Measurements from ENCODE around the gene STAP2.
"Not testable (repeated sequence)": the region's sequence is repeated elsewhere in the genome, so short reads cannot be mapped to it uniquely, and the experiment has no call there.

STAP2 gene

DNA sequence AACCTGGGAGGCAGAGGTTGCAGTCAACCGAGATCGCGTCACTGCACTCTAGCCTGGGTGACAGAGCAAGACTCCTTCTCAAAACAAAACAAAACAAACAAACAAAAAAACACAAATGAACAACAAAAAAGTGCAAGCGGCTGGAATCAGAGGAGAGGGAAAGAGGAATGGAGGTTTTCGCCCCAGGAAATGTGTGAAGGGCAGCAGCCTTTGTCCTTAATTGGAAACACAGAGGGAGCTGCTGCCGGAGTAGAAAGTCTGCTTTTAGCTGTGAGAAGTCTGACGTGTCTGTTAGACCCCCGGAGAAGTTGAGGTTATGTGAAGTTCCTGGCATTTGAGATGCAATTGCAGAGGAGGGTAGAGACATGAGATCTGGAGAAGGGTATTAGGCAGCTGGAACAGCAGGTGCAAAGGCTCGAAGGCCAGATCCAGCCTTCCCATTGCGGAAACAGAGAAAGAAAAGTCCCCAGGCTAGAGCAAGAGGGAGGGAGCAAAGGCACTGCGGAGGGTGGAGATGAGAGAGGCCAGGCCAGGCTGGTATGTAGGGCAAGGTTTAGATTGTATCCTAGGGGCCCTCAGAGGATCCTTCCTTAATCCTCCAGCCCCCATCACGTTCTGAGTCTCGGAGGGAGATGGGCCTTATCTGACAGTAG lies 36.9 kb downstream of the STAP2 start:
- no peak for DNase-seq (ENCODE audit: low read depth, low spot score)

DNA sequence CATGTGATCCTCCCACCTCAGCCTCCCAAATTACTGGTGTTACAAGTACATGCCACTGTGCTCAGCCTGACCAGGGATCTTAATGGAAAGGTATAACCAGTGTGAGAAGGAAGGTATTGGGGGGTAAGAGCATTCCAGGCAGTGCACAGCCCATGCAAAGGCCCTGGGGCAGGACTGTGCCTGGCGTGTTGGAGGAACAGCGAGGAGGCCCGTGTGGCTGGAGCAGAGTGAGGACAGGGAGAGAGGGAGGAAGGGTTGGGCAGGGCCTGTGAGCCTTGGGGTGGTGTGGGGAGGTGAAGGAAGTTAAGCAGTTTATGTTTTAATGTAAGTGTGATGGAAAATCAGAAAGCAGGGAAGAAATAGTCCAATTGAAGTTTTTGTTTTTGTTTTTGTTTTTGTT lies 38.0 kb downstream of the STAP2 start:
- DNase-seq (ENCODE audit: low read depth, low spot score), result no peak

DNA sequence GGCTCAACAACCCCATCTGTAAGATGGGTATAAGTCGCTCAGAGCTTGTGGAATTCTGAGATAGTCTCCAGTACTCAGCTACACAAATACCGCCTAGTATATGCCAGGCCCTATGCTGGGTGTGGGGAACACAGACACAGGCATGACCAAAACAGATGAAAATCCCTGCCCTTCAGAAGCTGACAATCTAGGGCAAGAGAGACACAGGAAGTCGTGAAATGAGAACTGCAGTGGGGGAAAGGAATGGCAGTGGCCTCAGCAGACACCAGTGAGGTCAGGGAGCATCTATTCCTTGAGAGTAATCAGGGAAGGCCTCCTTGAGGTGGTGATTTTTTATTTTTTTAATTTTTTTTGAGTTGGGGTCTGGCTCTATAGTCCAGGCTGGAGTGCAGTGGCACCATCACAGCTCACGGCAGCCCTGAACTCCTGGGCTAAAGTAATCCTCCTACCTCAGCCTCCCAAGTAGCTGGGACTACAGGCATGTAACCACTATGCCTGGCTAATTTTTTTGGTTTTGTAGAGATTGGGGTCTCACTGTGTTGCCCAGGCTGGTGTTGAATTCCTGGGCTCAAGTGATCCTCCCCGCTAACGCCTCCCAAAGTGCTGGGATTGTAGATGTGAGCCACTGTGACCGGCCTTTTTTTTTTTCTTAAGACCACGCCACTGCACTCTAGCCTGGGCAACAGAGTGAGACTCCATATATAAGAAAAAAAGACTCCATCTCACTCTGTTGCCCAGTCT lies 39.6 kb downstream of the STAP2 start:
- DNase-seq (ENCODE audit: low read depth, low spot score), result no peak

DNA sequence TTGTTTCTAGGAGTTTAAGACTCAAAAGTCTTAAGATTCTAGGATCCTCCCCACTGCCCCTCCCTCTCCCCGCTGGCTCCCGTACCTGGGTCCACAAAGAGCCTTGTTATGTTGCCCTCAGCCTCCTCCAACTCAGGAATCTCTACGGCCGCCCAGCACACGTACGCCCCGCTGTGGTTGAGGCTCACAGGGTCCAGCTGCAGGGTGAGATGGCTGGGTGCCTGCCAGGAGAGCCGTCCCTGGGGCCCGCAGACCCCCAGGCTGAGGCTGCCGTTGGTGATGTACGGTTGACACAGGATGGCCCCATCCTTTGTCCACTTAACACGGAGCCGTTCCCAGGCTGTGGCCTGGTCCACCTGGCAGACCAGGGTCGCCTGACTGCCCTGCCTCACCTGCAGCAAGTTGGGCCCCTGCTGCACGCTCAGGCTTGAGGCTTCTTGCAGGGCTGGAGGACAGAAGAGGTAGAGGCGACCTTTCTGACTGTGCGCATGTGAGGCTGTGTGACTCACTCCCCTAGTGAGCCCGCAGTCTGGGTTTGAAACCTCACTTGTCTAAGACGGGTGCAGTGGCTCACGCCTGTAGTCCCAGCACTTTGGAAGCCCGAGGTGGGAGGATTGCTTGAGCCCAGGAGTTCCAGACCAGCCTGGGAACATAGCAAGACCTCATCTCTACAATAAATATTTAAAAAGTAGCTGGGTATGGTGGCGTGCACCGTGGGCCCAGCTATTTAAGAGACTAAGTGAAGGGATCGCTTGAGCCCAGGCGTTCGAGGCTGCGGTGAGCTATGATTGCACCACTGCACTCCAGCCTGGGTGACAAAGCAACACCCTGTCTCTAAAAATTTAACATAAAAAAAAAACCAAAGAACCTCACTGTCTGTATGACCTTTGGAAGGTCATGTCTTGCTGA lies 40.5 kb downstream of the STAP2 start:
- no peak for DNase-seq (ENCODE audit: low read depth, low spot score)

DNA sequence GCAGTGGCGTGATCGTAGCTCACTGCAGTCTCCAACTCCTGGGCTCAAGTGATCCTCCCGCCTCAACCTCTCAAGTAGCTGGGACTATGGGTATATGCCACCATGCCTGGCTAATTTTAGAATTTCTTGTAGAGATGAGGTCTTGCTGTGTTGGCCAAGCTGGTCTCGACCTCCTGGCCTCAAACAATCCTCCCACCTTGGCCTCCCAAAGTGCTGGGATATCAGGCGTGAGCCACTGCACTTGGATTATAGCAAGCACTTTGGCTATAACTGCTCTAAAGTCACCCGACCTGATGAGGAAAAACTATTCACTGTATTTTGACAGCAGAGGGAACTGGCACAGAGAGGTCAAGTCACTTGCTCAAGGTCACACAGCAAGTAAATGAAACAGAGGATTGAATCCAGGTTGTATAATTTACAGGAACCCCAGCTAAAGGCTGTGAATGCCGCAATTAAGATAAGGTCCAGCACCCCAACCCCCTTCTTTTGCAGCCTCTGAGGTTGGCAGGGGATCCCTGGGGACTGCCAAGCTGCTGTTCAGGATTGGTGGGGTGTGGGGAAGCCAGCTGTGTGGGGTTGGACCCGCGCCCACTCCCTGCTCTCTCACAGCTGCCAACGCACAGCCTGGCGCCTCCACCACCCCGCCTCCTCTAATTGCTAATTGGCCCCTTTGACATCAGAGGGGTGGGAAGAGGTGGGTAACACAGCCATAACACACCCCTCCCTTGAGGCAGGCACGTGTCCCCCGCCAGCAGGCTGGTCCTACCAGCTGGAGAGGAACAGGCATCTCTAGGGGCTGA lies 42.5 kb downstream of the STAP2 start:
- no peak for DNase-seq (ENCODE audit: low read depth, low spot score)

DNA sequence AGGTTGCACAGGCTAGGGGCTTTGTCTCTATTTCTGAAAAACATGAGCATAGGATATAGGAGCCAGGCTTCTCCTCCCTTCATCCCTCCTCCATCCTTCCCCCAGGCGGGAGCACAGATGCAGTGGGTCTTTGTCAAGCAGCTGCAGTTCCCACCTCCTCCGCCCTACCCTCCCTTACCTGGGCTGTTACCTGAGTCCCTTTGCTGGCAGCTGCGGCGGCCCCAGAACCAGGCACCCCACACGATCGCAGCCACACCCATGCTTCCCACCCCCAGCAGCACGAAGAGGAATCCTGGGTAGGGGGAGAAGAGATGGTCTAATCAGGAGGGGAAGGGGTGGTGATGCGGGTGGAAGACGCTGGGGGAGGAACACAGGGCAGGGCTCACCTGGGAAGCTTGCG lies 44.2 kb downstream of the STAP2 start:
- DNase-seq (ENCODE audit: low read depth, low spot score), result no peak

DNA sequence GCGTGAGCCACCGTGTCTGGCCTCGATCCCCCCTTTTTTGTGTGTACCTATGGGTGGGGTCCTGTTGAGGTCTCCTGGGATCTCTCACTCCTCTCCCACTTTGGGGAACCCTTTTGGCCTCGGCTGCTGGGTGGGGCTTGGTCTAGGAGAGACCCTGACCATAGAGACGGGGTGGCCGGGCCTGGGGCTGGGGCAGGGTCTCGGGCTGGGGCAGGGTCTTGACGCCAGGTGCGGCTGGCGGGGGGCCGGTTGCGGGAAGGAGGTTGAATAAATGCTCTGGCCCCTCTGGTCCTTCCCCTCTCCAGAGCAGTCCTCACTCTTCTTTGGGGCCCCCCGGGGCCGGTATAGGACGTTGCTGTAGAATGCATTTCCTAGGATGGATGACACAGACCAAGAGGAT lies 46.1 kb downstream of the STAP2 start:
- no peak for DNase-seq (ENCODE audit: low read depth, low spot score)

DNA sequence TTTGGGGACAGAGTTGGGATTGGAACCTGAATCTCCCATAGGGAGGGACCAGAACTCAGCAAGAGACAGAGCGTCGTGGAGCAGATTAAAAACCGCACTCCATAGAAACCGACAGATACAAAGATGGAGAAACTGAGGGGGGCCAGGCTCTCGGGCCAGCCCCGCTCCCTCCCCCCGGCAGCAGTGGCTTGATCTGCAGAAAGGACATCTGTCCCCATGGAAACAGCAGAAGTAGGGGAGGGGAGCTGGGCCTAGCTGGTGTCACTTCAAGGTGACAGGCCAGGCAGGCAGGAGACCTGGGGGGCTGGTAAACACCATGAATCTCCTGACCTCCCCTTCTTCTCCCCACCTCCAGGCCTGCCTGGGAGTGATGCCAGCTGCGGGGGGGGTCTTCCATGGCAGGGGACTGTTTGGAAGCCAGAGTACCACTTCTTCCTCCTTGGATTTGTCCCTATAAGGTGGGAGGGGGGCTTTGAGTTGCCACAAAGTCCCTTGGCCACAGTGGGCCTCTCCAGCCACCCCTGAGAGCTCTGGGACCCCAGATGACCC lies 47.4 kb downstream of the STAP2 start:
- no peak for DNase-seq (ENCODE audit: low read depth, low spot score)

DNA sequence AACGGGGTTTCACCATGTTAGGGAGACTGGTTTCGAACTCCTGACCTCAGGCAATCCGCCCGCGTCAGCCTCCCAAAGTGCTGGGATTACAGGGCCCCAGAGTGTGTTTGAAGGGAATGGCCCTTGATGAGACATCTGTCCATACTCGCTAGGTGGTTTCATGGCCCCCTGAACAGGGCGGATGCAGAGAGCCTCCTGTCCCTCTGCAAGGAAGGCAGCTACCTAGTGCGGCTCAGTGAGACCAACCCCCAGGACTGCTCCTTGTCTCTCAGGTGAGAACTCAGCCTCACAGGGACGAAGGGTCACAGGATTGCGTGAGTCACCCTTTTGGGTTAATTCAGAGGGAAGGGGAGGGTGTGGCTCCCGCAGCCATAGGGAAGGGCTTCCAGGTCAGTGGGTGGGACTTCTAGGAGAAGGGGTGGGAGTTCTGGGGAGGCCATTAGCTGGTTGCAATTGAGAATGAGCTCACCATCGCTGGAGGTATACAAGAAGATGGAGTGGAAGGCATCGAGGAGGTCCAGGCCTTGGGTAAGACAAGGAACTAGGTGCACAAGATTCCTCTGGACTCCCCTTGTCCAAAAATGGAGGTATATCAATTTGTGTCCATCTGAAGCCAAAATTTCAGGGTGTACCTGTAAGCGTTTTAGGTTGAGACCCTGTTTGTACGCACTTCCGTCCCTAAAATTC lies 50.4 kb downstream of the STAP2 start:
- no peak for DNase-seq (ENCODE audit: low read depth, low spot score)

DNA sequence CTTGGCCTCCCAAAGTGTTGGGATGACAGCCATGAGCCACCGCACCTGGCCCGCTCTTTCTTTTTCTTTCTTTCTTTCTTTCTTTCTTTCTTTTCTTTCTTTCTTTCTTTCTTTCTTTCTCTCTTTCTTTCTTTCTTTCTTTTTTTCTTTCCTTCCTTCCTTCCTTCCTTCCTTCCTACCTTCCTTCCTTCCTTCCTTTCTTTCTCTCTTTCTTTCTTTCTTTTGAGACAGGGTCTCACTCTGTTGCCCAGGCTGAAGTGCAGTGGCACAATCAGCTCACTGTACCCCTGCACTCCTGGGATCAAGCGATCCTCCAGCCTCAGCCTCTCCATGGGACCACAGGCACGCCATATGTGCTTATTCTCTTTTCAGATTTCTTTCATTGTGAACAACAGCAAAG lies 52.5 kb downstream of the STAP2 start:
- DNase-seq (ENCODE audit: low read depth, low spot score), result not testable (repeated sequence)

DNA sequence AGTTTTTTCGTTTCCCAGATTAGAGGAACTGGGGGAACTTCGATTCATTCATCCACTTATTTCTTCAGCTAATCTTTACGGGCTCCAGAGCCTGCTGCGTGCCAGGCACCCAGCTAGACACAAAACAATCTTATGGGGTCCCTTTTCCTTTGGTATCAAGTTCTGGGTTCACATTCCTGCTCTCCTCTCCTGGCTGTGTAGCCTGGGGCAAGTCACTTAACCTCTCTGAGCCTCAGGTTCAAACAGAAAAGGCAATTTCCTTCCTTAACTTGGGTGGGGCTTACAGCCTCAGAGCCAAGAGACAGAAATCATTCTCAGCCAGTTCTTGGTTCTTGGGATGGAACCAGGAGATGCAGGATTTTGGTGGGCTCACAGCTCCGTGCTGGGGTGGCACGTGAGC lies 53.7 kb downstream of the STAP2 start:
- DNase-seq (ENCODE audit: low read depth, low spot score), result no peak

DNA sequence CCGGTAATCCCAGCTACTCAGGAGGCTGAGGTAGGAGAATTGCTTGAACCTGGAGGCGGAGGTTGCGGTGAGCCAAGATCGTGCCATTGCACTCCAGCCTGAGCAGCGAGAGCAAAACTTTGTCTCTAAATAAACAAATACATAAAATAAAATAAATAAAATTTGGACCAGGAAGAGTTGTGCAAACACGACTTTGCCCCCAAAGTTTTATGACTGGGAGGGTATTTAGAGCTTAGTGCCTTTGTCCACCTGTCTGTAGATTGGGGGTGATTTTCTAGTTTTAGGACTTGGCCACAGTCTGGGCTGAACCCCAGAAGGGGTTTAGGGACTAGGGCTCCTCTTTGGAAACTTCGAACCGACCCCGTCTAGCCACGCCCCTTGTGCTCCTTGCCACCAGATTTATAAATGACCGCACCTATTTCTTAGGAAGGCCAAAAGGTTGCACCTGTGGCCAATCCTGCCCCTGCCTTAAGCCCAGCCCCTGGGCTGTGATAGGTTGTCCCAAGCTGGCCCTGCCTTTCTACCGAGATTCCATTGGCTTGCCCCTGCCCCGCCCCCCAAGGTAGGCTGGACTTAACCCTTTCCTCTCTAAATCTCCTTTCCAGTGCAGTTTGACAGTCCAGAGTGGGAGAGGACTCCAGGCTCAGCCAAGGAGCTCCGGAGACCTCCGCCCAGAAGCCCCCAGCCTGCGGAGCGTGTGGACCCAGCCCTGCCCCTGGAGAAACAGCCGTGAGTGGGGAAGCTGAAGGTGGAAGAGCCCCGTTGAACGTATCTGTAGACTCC lies 54.3 kb downstream of the STAP2 start:
- no peak for DNase-seq (ENCODE audit: low read depth, low spot score)

DNA sequence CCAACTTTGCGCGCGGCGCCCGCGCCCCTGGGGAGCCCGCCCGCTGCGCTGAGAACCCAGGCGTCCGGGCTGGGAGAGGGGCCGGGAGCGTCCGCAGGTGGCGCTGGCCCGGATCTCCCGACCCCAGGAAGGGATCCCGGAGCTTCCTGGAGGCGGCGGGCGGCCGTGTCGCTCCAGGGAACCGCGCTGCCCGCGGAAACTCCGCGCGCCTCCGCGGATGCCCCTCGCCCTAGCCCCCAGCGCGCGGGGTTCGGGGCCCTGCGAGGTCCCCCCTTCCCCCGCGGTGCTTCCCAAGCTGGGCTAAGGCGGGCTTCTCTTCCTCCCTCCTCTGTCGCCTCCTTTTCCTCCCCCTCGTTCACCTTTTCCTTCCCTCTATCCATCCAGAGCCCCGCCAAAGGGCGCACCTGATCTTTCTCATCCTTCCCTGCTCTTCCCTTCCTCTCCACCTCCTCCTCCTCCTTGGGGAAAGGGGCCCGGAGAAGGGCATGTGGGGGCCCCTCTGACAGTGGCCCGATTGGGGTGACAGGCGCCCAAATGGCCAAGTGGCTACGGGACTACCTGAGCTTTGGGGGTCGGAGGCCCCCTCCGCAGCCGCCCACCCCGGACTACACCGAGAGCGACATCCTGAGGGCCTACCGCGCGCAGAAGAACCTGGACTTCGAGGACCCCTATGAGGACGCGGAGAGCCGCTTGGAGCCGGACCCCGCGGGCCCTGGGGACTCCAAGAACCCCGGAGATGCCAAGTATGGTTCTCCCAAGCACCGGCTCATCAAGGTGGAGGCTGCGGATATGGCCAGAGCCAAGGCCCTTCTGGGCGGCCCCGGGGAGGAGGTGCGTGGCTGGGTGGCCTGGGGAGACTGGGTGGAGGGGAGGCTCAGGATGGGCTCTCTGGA lies 58.9 kb downstream of the STAP2 start:
- no peak for DNase-seq (ENCODE audit: low read depth, low spot score)

DNA sequence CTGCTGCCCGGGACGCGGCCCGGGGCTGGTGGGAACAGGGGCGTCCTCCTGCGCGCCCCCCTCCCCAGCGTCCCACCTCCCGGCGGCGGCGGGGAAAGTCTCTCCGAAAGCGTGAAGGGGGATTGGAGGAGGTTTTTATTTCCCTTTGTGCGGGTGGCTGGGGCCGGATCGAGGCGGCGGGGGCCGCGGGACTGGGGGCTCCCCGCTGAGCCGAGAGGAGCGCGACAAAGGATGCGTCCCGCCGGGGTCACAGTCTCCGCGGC lies 59.4 kb downstream of the STAP2 start:
- DNase-seq (ENCODE audit: low read depth, low spot score), result no peak

DNA sequence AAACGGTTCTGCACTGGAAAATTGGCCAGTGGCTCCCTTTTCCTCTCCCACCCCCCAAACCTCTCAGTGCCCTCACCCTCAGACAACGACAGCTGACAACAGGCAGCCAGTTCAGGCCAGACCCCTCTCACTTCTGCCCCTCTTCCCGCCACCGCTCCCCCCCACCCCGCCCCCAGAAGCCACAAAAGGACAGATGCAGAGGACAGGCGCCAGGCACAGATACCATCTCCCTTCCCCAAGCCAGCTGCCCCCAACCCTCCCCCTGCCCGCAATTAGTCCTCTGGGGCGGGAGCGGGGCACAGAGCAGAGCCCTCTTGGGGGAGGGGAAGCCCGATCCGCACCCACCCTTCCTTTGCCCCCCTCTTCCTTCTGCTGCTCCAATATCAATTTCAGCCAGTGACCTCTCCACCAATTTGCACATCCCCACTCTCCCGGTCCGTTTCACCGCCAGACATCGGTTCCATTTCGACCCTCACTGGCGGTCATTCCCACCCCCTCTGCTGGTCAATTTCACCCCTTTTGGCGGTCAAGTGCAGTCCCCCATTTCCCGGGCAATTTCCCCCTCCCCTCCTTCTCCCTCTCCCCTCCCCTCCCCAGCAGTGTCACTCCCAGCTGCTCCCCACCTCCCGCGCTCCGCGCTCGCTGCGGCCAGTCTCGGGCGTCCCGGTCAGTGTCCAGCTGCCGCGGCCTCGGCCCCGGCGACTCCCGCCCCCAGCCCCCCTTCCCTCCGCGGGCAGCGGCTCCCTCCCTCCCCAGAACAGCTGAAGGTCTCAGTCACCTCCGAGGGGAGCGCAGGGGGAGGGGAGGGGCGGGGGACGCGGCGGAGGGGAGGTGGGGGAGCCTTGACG lies 60.0 kb downstream of the STAP2 start, which contains the start of gene SHD:
SHD (plus strand) TSS at position 848 of the 848 bp plus-strand sequence. CDS start 798 bp downstream, outside the sequence.
- DNase-seq (ENCODE audit: low read depth, low spot score), result no peak

DNA sequence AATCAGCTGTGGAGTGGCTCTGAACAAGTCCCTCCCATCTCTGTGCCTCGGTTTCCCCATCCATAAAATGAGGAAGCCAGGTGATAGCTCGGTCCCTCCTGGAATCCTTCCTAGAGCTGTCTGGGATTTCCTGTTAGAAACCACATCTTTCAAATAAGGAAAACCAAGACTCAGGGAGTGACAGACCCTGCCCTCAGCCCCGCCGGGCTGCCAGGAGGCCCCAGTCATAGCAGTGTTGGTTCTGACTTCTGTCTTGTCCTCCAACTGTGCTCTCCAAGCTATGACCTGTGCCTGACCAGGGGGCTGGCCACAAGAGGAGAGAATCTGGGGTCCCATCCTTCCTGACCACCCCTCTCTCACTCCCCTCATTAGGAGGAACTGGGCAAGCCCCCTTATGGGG lies 60.6 kb downstream of the STAP2 start:
- DNase-seq (ENCODE audit: low read depth, low spot score), result no peak

DNA sequence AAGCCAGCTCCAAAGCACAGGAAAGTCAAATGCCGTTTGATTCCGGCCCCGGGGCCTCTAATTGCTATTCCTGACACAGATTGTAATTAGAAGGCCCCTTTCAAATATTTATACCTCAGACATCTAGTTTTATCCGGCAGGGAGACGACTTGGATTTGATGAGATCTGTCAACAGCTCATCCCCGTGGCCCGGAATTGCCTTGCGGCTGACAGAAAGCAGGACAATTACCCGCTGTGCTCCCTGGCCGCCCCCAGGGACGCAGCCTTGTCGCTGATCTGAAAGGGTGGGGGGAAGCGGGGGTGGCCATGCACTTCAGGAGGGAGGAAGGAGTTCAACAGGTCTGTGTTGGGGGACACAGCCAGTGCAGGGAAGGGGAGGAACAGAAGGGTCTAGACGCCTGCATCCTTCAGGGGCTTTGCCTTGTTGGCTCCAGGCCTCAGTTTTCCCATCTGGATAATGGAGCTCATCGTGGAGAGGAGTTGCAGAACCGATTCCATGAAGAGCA lies 61.4 kb downstream of the STAP2 start:
- DNase-seq (ENCODE audit: low read depth, low spot score), result no peak

DNA sequence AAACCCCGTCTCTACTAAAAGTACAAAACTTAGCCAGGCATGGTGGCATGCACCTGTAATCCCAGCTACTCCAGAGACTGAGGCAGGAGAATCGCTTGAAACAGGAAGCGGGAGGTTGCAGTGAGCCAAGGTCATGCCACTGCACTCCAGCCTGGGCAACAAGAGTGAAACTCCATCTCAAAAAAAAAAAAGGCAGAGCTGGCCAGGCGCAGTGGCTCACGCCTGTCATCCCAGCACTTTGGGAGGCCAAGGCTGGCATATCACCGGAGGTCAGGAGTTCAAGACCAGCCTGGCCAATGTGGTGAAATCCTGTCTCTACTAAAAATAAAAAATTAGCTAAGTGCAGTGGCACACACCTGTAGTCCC lies 64.3 kb downstream of the STAP2 start:
- not testable (repeated sequence) for DNase-seq (ENCODE audit: low read depth, low spot score)
